ENCODE measurements around the gene OCSTAMP.

OCSTAMP gene

GRCh38 chr20:46550461-46550860 lies at the start of gene OCSTAMP:
Gene OCSTAMP, minus strand, starts transcription at chr20:46550654. Its CDS starts 94 bp downstream, at chr20:46550560.
- no peak for DNase-seq
- Mint-ChIP-seq H3K4me3 (no peak within 1 kb of the TSS), H3K9me3 (no peaks in the 10 kb centered on the region), H3K4me1 (peaks cover 50% of the 10 kb centered on the region), H3K27me3 (peaks cover 22% of the 10 kb centered on the region), H3K27ac (no peak within 1 kb of the TSS), H3K36me3 (no peaks in the 10 kb centered on the region)
- CTCF ChIA-PET = interaction anchor here (0.6 to 7.4 kb wide), 7 partner anchors 10 to 131 kb away, joined by 3 to 54 read pairs (median 5); no protein-coding TSS in a partner anchor

GRCh38 chr20:46599227-46599987 lies 49.0 kb upstream of the OCSTAMP start:
- CTCF ChIA-PET = interaction anchor here (0.6 kb wide), 1 partner anchor 97 kb away, joined by 4 read pairs; no protein-coding TSS in a partner anchor
- Mint-ChIP-seq H3K4me3 (no peak overlapping the region), H3K4me1 (peaks cover 12% of the 10 kb centered on the region), H3K27ac (no peak overlapping the region), H3K36me3 (no peaks in the 10 kb centered on the region), H3K27me3 (peaks cover 30% of the 10 kb centered on the region), H3K9me3 (no peaks in the 10 kb centered on the region)
- DNase-seq = no peak

GRCh38 chr20:46595933-46596332 lies 45.5 kb upstream of the OCSTAMP start:
- no peaks in the 10 kb centered on the region for H3K9me3 Mint-ChIP-seq
- H3K27ac Mint-ChIP-seq = no peak overlapping the region
- CTCF ChIA-PET = no interaction called here
- no peak for DNase-seq
- H3K27me3 Mint-ChIP-seq = peaks cover 45% of the 10 kb centered on the region
- H3K4me3 Mint-ChIP-seq = no peak overlapping the region
- H3K36me3 Mint-ChIP-seq = no peaks in the 10 kb centered on the region
- H3K4me1 Mint-ChIP-seq = peaks cover 2% of the 10 kb centered on the region

- H3K27me3 Mint-ChIP-seq = peaks cover 41% of the 10 kb centered on the region
- CTCF ChIA-PET = no interaction called here
- DNase-seq = no peak
- no peaks in the 10 kb centered on the region for H3K4me1 Mint-ChIP-seq
- H3K4me3 Mint-ChIP-seq = no peak overlapping the region
- no peaks in the 10 kb centered on the region for H3K9me3 Mint-ChIP-seq
- H3K36me3 Mint-ChIP-seq = no peaks in the 10 kb centered on the region
- no peak overlapping the region for H3K27ac Mint-ChIP-seq
Observed at GRCh38 chr20:46594725-46595124, 44.3 kb upstream of the OCSTAMP start.

GRCh38 chr20:46592580-46593362 lies 42.3 kb upstream of the OCSTAMP start:
- H3K36me3 Mint-ChIP-seq = no peaks in the 10 kb centered on the region
- CTCF ChIA-PET = no interaction called here
- peaks cover 32% of the 10 kb centered on the region for H3K27me3 Mint-ChIP-seq
- H3K4me3 Mint-ChIP-seq = no peak overlapping the region
- no peaks in the 10 kb centered on the region for H3K9me3 Mint-ChIP-seq
- DNase-seq = peak; percentile 28
- no peak overlapping the region for H3K27ac Mint-ChIP-seq
- H3K4me1 Mint-ChIP-seq = no peaks in the 10 kb centered on the region

GRCh38 chr20:46590443-46590842 lies 40.0 kb upstream of the OCSTAMP start:
- peaks cover 23% of the 10 kb centered on the region for H3K27me3 Mint-ChIP-seq
- H3K4me1 Mint-ChIP-seq = no peaks in the 10 kb centered on the region
- no peak overlapping the region for H3K4me3 Mint-ChIP-seq
- no peaks in the 10 kb centered on the region for H3K36me3 Mint-ChIP-seq
- H3K27ac Mint-ChIP-seq = no peak overlapping the region
- H3K9me3 Mint-ChIP-seq = no peaks in the 10 kb centered on the region
- no peak for DNase-seq
- CTCF ChIA-PET = no interaction called here

- CTCF ChIA-PET = no interaction called here
- H3K4me1 Mint-ChIP-seq = no peaks in the 10 kb centered on the region
Observed at GRCh38 chr20:46588532-46589511, 38.4 kb upstream of the OCSTAMP start.

GRCh38 chr20:46587986-46588385 lies 37.5 kb upstream of the OCSTAMP start:
- DNase-seq = no peak
- H3K4me3 Mint-ChIP-seq = no peak overlapping the region
- CTCF ChIA-PET = no interaction called here
- H3K27ac Mint-ChIP-seq = no peak overlapping the region
- H3K9me3 Mint-ChIP-seq = no peaks in the 10 kb centered on the region
- H3K36me3 Mint-ChIP-seq = no peaks in the 10 kb centered on the region
- H3K4me1 Mint-ChIP-seq = no peaks in the 10 kb centered on the region
- H3K27me3 Mint-ChIP-seq = peaks cover 22% of the 10 kb centered on the region

More at GRCh38 chr20:46588532-46589511, 38.4 kb upstream of the OCSTAMP start:
- Mint-ChIP-seq H3K4me3 (no peak overlapping the region), H3K36me3 (no peaks in the 10 kb centered on the region), H3K27ac (no peak overlapping the region), H3K9me3 (no peaks in the 10 kb centered on the region), H3K27me3 (peaks cover 15% of the 10 kb centered on the region)
- peak; percentile 54 for DNase-seq

- Mint-ChIP-seq H3K27me3 (peaks cover 22% of the 10 kb centered on the region), H3K4me1 (no peaks in the 10 kb centered on the region), H3K4me3 (no peak overlapping the region), H3K36me3 (no peaks in the 10 kb centered on the region), H3K27ac (no peak overlapping the region), H3K9me3 (no peaks in the 10 kb centered on the region)
- CTCF ChIA-PET = no interaction called here
- DNase-seq = no peak
Observed at GRCh38 chr20:46586724-46587123, 36.3 kb upstream of the OCSTAMP start.

- peaks cover 37% of the 10 kb centered on the region for H3K27me3 Mint-ChIP-seq
- H3K9me3 Mint-ChIP-seq = no peaks in the 10 kb centered on the region
- H3K4me1 Mint-ChIP-seq = no peaks in the 10 kb centered on the region
- no peaks in the 10 kb centered on the region for H3K36me3 Mint-ChIP-seq
- H3K4me3 Mint-ChIP-seq = no peak overlapping the region
- CTCF ChIA-PET = no interaction called here
- no peak for DNase-seq
- H3K27ac Mint-ChIP-seq = no peak overlapping the region
Observed at GRCh38 chr20:46584508-46584907, 34.1 kb upstream of the OCSTAMP start.

GRCh38 chr20:46583411-46584214 lies 33.2 kb upstream of the OCSTAMP start:
- Mint-ChIP-seq H3K27ac (no peak overlapping the region), H3K4me3 (no peak overlapping the region), H3K36me3 (no peaks in the 10 kb centered on the region), H3K4me1 (no peaks in the 10 kb centered on the region), H3K27me3 (peaks cover 44% of the 10 kb centered on the region), H3K9me3 (no peaks in the 10 kb centered on the region)
- DNase-seq = no peak
- CTCF ChIA-PET = no interaction called here

- H3K4me1 Mint-ChIP-seq = no peaks in the 10 kb centered on the region
- DNase-seq = no peak
- CTCF ChIA-PET = interaction anchor here (0.6 to 1.0 kb wide), 2 partner anchors 37 to 39 kb away, joined by 3 read pairs; no protein-coding TSS in a partner anchor
- H3K4me3 Mint-ChIP-seq = no peak overlapping the region
- no peaks in the 10 kb centered on the region for H3K36me3 Mint-ChIP-seq
- H3K27ac Mint-ChIP-seq = no peak overlapping the region
- H3K27me3 Mint-ChIP-seq = peaks cover 44% of the 10 kb centered on the region
- no peaks in the 10 kb centered on the region for H3K9me3 Mint-ChIP-seq
Observed at GRCh38 chr20:46582648-46583047, 32.2 kb upstream of the OCSTAMP start.

- DNase-seq = no peak
- H3K9me3 Mint-ChIP-seq = no peaks in the 10 kb centered on the region
- peaks cover 46% of the 10 kb centered on the region for H3K27me3 Mint-ChIP-seq
- H3K27ac Mint-ChIP-seq = no peak overlapping the region
- H3K36me3 Mint-ChIP-seq = no peaks in the 10 kb centered on the region
- H3K4me3 Mint-ChIP-seq = no peak overlapping the region
- CTCF ChIA-PET = no interaction called here
- no peaks in the 10 kb centered on the region for H3K4me1 Mint-ChIP-seq
Observed at GRCh38 chr20:46581391-46581790, 30.9 kb upstream of the OCSTAMP start.

Data from activated naive CD4-positive, alpha-beta T cell treated with anti-CD3 and anti-CD28 coated beads, Interleukin-2, amount 10 ng/mL, durations not matched to agents 7 days and 5 days (primary cell).